HEK293 (cell line): ENCODE measurements around the gene IL6R.

ENCODE experiments used
- CTCF ChIA-PET: fragments of 350-600 bp; formaldehyde crosslinking; extraction: SDS; loops from one replicate; lab custom pipeline; 2021; ENCODE audit warnings: antibody characterized with exemption; lab: Yijun Ruan, JAX
- POLR2A ChIA-PET: fragments of 300-600 bp; formaldehyde crosslinking; extraction: SDS; loops from one replicate; lab custom pipeline; 2020; ENCODE audit warnings: antibody characterized with exemption, inconsistent platforms; lab: Yijun Ruan, JAX
- H3K27ac ChIP-seq: fragments of 200-500 bp; sonication (Bioruptor generic); 2 replicates; pipeline ENCODE4 v1.5.1; 2014; ENCODE audit warnings: low read depth, low read length, control low read depth, inconsistent platforms; ENCODE audit errors: extremely low read depth
- H3K36me3 ChIP-seq, 2 experiments: fragments of 200-500 bp in 1 of 2; sonication (Bioruptor generic) in 1 of 2; 1 replicate in 1 of 2; 2 replicates in 1 of 2; pipeline ENCODE4 v1.5.1; 2014 to 2017; ENCODE audit warnings: inconsistent platforms in 2 of 2, low read length in 2 of 2; ENCODE audit not compliant: control insufficient read depth in 2 of 2, insufficient read depth in 1 of 2
- H3K4me1 ChIP-seq: fragments of 200-500 bp; sonication (Bioruptor generic); 2 replicates; pipeline ENCODE4 v1.5.1; 2014; ENCODE audit warnings: mild to moderate bottlenecking, low read length, inconsistent platforms; ENCODE audit not compliant: control insufficient read depth, insufficient read depth
- H3K4me3 ChIP-seq: 2 replicates; pipeline ENCODE4 v1.5.1; 2011; ENCODE audit warnings: low read depth, mild to moderate bottlenecking, control low read depth, low read length, moderate library complexity
- H3K9me3 ChIP-seq: fragments of 200-500 bp; sonication (Bioruptor generic); 2 replicates; pipeline ENCODE4 v1.5.1; 2014; ENCODE audit warnings: low read depth, low read length, inconsistent platforms; ENCODE audit not compliant: control insufficient read depth, insufficient read depth
- GLI4 ChIP-seq: fragments of 450-650 bp; formaldehyde crosslinking; IDR thresholded peaks from 2 replicates; pipeline ENCODE4 v1.5.1; 2016; ENCODE audit warnings: missing biosample characterization, missing genetic modification characterization
- GLIS2 ChIP-seq: fragments of 450-650 bp; formaldehyde crosslinking; IDR thresholded peaks from 2 replicates; pipeline ENCODE4 v1.5.1; 2016; ENCODE audit warnings: missing biosample characterization, missing genetic modification characterization
- HIC1 ChIP-seq: fragments of 450-650 bp; formaldehyde crosslinking; IDR thresholded peaks from 2 replicates; pipeline ENCODE4 v1.5.1; 2016; ENCODE audit warnings: missing biosample characterization, missing genetic modification characterization
- WT1 ChIP-seq: fragments of 450-650 bp; formaldehyde crosslinking; IDR thresholded peaks from 2 replicates; pipeline ENCODE4 v1.5.1; 2016; ENCODE audit warnings: missing biosample characterization, missing genetic modification characterization
- ZNF274 ChIP-seq, 2 experiments: fragments of 200-500 bp in 1 of 2; fragments of 450-650 bp in 1 of 2; sonication (Bioruptor generic) in 1 of 2; formaldehyde crosslinking in 1 of 2; IDR thresholded peaks; 2 replicates each; pipeline versions ENCODE4 v1.5.1 to v1.6.1; 2014 to 2016; ENCODE audit warnings: borderline replicate concordance in 1 of 2, inconsistent platforms in 1 of 2, low read length in 1 of 2, missing biosample characterization in 1 of 2, missing genetic modification characterization in 1 of 2
- ZNF610 ChIP-seq: fragments of 450-650 bp; formaldehyde crosslinking; IDR thresholded peaks from 2 replicates; pipeline ENCODE4 v1.5.1; 2016; ENCODE audit warnings: missing biosample characterization, missing genetic modification characterization, borderline replicate concordance
- ZNF660 ChIP-seq: fragments of 450-650 bp; IDR thresholded peaks from 2 replicates; pipeline ENCODE4 v1.5.1; 2018; ENCODE audit warnings: missing biosample characterization, mild to moderate bottlenecking, missing genetic modification characterization
- ZNF747 ChIP-seq: fragments of 450-650 bp; formaldehyde crosslinking; IDR thresholded peaks from 2 replicates; pipeline ENCODE4 v1.5.1; 2016; ENCODE audit warnings: missing biosample characterization, missing genetic modification characterization
- TF ChIP-seq, protein P1 (sequence below): fragments of 450-650 bp; formaldehyde crosslinking; IDR thresholded peaks from 2 replicates; pipeline ENCODE4 v1.5.1; 2016; ENCODE audit warnings: missing biosample characterization, missing genetic modification characterization
- TF ChIP-seq, protein P2 (sequence below): fragments of 450-650 bp; formaldehyde crosslinking; IDR thresholded peaks from 2 replicates; pipeline ENCODE4 v1.5.1; 2017; ENCODE audit warnings: missing biosample characterization, missing genetic modification characterization
- TF ChIP-seq, protein P3 (sequence below): fragments of 450-650 bp; formaldehyde crosslinking; IDR thresholded peaks from 2 replicates; pipeline ENCODE4 v1.5.1; 2017; ENCODE audit warnings: missing biosample characterization, missing genetic modification characterization

IL6R gene

GRCh38 chr1:154419620-154420571, 14.8 kb downstream of the IL6R start (continued):
- TF ChIP-seq, protein P1, sequence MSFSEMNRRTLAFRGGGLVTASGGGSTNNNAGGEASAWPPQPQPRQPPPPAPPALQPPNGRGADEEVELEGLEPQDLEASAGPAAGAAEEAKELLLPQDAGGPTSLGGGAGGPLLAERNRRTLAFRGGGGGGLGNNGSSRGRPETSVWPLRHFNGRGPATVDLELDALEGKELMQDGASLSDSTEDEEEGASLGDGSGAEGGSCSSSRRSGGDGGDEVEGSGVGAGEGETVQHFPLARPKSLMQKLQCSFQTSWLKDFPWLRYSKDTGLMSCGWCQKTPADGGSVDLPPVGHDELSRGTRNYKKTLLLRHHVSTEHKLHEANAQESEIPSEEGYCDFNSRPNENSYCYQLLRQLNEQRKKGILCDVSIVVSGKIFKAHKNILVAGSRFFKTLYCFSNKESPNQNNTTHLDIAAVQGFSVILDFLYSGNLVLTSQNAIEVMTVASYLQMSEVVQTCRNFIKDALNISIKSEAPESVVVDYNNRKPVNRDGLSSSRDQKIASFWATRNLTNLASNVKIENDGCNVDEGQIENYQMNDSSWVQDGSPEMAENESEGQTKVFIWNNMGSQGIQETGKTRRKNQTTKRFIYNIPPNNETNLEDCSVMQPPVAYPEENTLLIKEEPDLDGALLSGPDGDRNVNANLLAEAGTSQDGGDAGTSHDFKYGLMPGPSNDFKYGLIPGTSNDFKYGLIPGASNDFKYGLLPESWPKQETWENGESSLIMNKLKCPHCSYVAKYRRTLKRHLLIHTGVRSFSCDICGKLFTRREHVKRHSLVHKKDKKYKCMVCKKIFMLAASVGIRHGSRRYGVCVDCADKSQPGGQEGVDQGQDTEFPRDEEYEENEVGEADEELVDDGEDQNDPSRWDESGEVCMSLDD: no peak
- TF ChIP-seq GLI4 (tag by site-specific recombination) (no peak), GLIS2 (0 out of 2 replicates have a peak, but pooled peaks have one; percentile 60), WT1 (tag by site-specific recombination) (peak; percentile 56; the same call in 1 of the 2 replicates), ZNF660 (tag by site-specific recombination) (0 out of 2 replicates have a peak, but pooled peaks have one; percentile 48)
- TF ChIP-seq, protein P2, sequence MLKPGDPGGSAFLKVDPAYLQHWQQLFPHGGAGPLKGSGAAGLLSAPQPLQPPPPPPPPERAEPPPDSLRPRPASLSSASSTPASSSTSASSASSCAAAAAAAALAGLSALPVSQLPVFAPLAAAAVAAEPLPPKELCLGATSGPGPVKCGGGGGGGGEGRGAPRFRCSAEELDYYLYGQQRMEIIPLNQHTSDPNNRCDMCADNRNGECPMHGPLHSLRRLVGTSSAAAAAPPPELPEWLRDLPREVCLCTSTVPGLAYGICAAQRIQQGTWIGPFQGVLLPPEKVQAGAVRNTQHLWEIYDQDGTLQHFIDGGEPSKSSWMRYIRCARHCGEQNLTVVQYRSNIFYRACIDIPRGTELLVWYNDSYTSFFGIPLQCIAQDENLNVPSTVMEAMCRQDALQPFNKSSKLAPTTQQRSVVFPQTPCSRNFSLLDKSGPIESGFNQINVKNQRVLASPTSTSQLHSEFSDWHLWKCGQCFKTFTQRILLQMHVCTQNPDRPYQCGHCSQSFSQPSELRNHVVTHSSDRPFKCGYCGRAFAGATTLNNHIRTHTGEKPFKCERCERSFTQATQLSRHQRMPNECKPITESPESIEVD (tag by site-specific recombination): peak; percentile 57; the same call in 1 of the 2 replicates
- TF ChIP-seq, protein P3, sequence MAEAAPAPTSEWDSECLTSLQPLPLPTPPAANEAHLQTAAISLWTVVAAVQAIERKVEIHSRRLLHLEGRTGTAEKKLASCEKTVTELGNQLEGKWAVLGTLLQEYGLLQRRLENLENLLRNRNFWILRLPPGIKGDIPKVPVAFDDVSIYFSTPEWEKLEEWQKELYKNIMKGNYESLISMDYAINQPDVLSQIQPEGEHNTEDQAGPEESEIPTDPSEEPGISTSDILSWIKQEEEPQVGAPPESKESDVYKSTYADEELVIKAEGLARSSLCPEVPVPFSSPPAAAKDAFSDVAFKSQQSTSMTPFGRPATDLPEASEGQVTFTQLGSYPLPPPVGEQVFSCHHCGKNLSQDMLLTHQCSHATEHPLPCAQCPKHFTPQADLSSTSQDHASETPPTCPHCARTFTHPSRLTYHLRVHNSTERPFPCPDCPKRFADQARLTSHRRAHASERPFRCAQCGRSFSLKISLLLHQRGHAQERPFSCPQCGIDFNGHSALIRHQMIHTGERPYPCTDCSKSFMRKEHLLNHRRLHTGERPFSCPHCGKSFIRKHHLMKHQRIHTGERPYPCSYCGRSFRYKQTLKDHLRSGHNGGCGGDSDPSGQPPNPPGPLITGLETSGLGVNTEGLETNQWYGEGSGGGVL (tag by site-specific recombination): peak; percentile 53; the same call in 1 of the 2 replicates

- Histone ChIP-seq H3K9me3 (no peaks in the 10 kb centered on the region), H3K27ac (no peak overlapping the region), H3K4me1 (peaks cover 21% of the 10 kb centered on the region), H3K4me3 (no peak overlapping the region), H3K36me3 (no peaks in the 10 kb centered on the region)
- TF ChIP-seq ZNF274 (IDR thresholded peaks at IDR 0.05; ENCODE audit: low read length) (no peak), ZNF274 (tag by site-specific recombination; IDR thresholded peaks at IDR 0.05; ENCODE audit: borderline replicate concordance) (no peak), ZNF747 (no peak), ZNF610 (tag by site-specific recombination) (no peak), HIC1 (tag by site-specific recombination) (peak; percentile 9; the same call in 1 of the 2 replicates)
- CTCF ChIA-PET: interaction anchor here (0.8 kb wide), 1 partner anchor 12 kb away, joined by 4 read pairs; no protein-coding TSS in a partner anchor
- POLR2A ChIA-PET: no interaction called here
Observed at GRCh38 chr1:154420961-154421924, 16.1 kb downstream of the IL6R start.
